Suprapubic skin (tissue), 4 donors: ENCODE measurements around the gene GUCA2A.

Source experiments
- EP300 ChIP-seq: sonication (generic); formaldehyde crosslinking; IDR thresholded peaks from one replicate; pipeline ENCODE4 v1.6.1; 2017; ENCODE audit warnings: antibody characterized with exemption
- POLR2AphosphoS5 ChIP-seq, 3 donors: sonication (generic); formaldehyde crosslinking; IDR thresholded peaks; one replicate each; pipeline ENCODE4 v1.6.1; 2017; ENCODE audit warnings: antibody characterized with exemption in 3 of 3

- TF ChIP-seq POLR2AphosphoS5 (IDR thresholded peaks at IDR 0.05), result no peak
- TF ChIP-seq EP300, result no peak
These were observed 17.1 kb upstream of the GUCA2A start for GRCh38 chr1:42181687-42182086.
